Diencephalon (tissue), 1 donor: ENCODE measurements around the gene LGR6. TPM values are rescaled to one million over a fixed set of nuclear protein-coding genes. Genes with fewer than 3 reads are reported as not detected.

Experiments used
- total RNA-seq: library from RNA; depleted of rRNA; stranded (reverse); fragments of >200 nt; gene quantifications from one replicate; pipeline ENCODE4 v1.2.3, GENCODE V29; 2014

LGR6 gene, protein sequence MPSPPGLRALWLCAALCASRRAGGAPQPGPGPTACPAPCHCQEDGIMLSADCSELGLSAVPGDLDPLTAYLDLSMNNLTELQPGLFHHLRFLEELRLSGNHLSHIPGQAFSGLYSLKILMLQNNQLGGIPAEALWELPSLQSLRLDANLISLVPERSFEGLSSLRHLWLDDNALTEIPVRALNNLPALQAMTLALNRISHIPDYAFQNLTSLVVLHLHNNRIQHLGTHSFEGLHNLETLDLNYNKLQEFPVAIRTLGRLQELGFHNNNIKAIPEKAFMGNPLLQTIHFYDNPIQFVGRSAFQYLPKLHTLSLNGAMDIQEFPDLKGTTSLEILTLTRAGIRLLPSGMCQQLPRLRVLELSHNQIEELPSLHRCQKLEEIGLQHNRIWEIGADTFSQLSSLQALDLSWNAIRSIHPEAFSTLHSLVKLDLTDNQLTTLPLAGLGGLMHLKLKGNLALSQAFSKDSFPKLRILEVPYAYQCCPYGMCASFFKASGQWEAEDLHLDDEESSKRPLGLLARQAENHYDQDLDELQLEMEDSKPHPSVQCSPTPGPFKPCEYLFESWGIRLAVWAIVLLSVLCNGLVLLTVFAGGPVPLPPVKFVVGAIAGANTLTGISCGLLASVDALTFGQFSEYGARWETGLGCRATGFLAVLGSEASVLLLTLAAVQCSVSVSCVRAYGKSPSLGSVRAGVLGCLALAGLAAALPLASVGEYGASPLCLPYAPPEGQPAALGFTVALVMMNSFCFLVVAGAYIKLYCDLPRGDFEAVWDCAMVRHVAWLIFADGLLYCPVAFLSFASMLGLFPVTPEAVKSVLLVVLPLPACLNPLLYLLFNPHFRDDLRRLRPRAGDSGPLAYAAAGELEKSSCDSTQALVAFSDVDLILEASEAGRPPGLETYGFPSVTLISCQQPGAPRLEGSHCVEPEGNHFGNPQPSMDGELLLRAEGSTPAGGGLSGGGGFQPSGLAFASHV
- total RNA-seq: 1.6 TPM

DNA sequence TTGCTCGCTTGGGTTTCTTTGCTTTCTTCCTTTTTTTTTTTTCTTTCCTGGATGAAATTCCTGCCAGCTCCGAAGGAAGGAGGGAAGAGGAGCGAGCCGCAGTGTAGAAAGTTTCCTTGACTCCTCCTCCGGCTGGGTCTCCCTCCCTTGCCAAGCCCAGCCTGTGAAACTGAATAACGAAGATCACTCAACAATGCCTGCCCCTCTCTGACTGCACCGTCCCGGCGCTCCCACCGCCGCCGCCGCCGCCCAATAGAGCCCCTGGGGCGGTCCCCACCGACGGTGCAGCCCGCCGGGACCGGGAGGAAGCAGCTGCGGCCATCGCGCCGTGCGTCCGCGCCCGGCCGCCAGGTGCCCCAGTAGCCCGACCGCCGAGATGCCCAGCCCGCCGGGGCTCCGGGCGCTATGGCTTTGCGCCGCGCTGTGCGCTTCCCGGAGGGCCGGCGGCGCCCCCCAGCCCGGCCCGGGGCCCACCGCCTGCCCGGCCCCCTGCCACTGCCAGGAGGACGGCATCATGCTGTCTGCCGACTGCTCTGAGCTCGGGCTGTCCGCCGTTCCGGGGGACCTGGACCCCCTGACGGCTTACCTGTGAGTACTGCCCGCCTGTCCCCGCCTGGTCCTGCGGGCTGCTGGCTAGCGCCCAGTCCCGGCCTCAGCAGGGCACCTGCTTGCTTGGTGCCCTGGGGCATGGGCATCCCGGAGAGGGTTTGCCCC lies at the start of gene LGR6:
Gene LGR6, plus strand, starts transcription at position 186 of the 714 bp plus-strand sequence. Its CDS starts 191 bp downstream, at position 377.

DNA sequence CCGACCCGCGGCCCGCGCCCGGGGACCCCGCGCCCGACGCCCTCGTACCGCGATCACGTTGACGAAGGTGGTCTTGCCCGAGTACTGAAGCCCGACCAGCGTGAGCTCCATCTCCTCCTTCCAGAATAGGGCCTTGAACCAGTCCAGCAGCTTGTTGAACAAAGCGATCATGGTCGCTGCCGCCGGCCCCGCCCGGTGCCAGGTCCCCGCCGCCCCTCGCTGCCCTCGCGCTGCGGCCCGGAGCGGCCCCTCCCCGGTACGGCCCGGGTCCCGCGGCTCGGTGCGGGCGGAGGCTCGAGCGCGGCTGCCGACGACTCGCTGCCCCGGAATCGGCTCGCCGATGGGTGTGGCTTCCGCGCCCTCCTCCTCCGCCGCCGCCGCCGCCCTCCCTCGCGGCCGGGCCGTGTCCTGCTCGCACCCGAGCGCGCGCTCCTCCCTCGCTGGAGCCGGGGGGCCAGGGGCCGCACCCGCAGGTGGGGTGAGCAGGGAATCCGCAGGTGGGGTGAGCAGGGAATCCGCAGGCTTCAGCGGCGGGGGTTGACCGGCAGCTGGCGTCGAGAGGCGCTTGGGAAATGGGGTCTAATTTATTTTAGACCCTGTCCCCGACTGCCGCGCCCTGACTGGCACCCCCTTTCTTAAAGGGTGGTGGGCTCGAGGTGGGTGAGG lies 49.1 kb upstream of the LGR6 start, which contains the start of gene ARL8A:
Gene ARL8A, minus strand, starts transcription at position 336 of the 666 bp plus-strand sequence. Its CDS starts 165 bp downstream, at position 171.

DNA sequence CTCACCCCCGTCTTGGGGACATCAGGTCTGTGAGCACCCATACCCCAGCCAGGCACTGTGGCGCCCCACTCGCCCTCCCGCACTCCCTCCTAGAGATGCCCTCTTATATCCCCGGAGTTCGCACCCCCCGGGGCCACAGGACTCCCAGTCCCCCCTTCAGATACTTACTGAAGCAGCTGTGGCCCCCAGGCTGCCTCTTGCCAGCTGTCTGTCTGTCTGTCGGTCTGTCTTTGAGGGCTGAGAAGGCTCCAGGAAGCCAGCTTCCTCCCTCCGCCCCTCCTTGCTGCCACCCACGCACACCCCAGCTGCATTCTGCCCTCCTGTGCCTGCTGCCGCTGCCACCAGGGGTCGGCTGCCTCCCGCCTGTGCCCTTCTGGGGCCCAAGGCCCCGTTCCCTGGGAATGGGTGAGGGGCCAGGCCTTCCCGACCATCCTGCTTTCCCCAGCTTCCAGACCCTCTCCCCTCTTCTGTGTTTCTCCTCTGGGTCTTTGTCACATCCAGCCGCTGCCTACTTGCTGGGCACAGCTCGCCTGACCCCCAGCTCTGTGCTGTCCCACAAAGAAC lies 33.1 kb upstream of the LGR6 start, which contains the start of gene PTPN7:
Gene PTPN7, minus strand, starts transcription at position 226 of the 564 bp plus-strand sequence. CDS start 1,200 bp downstream, outside the sequence.

DNA sequence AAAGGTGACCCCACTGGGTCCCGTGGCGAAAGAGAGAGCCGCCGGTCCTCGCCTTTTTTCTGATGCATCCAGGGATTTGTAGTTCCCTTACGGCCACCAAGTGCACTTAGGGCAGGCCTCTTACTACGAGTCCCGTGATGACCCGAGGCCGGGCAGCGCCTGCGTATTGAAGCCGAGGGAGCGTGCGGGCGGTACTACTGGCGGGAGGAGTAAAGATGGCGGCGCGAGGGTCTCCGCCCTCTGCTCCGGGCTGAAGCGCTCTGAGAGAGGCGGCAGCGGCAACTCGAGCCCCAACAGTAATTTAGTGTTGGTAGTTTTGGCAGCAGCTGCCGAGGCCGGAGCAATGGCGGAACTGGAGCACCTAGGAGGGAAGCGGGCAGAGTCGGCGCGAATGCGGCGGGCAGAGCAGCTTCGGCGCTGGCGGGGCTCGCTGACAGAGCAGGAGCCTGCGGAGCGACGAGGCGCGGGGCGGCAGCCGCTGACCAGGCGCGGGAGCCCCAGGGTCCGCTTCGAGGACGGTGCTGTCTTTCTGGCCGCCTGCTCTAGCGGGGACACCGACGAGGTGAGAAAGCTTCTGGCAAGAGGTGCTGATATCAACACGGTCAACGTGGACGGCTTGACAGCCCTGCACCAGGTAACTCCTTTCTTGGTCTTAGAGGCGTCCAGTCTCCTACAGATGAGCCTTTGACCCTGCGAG lies 155.1 kb downstream of the LGR6 start, which contains the start of gene PPP1R12B:
Gene PPP1R12B, plus strand, starts transcription at position 191 of the 697 bp plus-strand sequence. Its CDS starts 153 bp downstream, at position 344.

Other genes with a start within 250 kb of the LGR6 start
- gene LMOD1, start 247.3 kb upstream of the LGR6 start, total RNA-seq: 0.46 TPM
- gene TIMM17A, start 238.3 kb upstream of the LGR6 start, total RNA-seq: 74.7 TPM
- 12.2 TPM for gene RNPEP, start 211.2 kb upstream of the LGR6 start, total RNA-seq
- not detected for gene ELF3, start 183.2 kb upstream of the LGR6 start, total RNA-seq
- gene GPR37L1, start 70.9 kb upstream of the LGR6 start, total RNA-seq: 6.5 TPM
- gene ARL8A, start 49.1 kb upstream of the LGR6 start, total RNA-seq: 77.7 TPM
- not detected for gene PTPN7, start 33.2 kb upstream of the LGR6 start, total RNA-seq
- gene UBE2T, start 148.1 kb downstream of the LGR6 start, total RNA-seq: 30.0 TPM
- gene PPP1R12B, start 154.9 kb downstream of the LGR6 start, total RNA-seq: 28.6 TPM